ENCODE results near the gene ZNF710. TPM values are rescaled to one million over a fixed set of nuclear protein-coding genes. Genes with fewer than 3 reads are reported as not detected.

The ZNF710 gene
- total RNA-seq, 1 donor from 2014 or later, result 34.7 TPM

DNA sequence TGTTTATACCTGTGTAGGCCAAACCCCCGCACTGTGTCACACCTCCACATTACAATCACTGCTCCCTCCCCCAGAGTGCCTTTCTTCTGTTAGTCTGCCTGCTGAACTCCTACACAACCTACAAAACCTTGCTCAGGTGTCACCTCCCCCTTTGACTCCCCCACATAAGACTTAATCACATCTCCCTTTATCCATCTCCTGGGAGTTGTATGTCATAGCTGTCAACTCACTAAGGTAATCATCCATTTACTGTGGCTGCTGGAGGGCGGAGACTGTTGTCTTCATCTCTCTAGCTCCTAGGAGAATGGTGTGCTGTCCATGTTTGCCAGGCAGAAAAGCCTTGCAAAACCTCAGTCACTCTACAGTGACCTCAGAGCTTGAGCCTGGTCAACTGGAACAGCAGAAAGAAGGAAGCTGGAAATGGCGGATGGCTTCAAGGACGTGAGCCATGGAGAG is 43.8 kb downstream of the ZNF710 start:
- Mint-ChIP-seq H3K4me3 (peak overlapping the region; percentile 29), H3K27me3 (no peaks in the 10 kb centered on the region), H3K27ac (peak overlapping the region; percentile 77), H3K4me1 (ENCODE audit: unreplicated experiment) (peaks cover 50% of the 10 kb centered on the region), H3K36me3 (no peaks in the 10 kb centered on the region), H3K9me3 (no peaks in the 10 kb centered on the region)
- DNase-seq (ENCODE audit: extremely low spot score, unreplicated experiment), result no peak
- no peak for TF ChIP-seq CTCF (conservative IDR thresholded peaks at IDR 0.05)

DNA sequence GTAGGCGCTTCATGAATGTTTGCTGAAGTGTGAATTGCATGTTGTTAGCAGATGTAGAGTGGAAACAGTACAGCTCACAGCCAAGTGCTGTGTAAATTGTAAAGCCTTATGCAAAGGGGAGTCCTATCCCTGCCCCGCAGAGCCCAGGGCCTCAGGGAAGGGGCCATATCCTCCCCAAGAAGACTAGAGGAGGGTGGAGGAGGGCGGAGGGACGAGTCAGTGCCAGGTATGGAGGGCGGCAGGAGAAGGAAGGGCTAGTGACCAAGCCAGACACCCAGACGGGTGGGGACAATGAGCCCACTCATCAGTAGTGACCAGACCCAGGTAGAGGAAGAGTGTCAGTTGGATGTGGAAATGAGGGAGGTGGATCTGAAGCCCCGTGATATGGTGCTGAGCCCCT is 45.2 kb downstream of the ZNF710 start:
- Mint-ChIP-seq H3K27me3 (no peaks in the 10 kb centered on the region), H3K4me1 (ENCODE audit: unreplicated experiment) (peaks cover 42% of the 10 kb centered on the region), H3K9me3 (no peaks in the 10 kb centered on the region), H3K27ac (peak overlapping the region; percentile 73), H3K4me3 (no peak overlapping the region), H3K36me3 (no peaks in the 10 kb centered on the region)
- DNase-seq (ENCODE audit: extremely low spot score, unreplicated experiment), result no peak
- no peak for TF ChIP-seq CTCF (conservative IDR thresholded peaks at IDR 0.05)

GRCh38 chr15:90046911-90047392 is 45.8 kb downstream of the ZNF710 start:
- H3K4me1 Mint-ChIP-seq (ENCODE audit: unreplicated experiment), result peaks cover 44% of the 10 kb centered on the region
- peak overlapping the region; percentile 73 for H3K27ac Mint-ChIP-seq
- H3K4me3 Mint-ChIP-seq, result no peak overlapping the region

DNA sequence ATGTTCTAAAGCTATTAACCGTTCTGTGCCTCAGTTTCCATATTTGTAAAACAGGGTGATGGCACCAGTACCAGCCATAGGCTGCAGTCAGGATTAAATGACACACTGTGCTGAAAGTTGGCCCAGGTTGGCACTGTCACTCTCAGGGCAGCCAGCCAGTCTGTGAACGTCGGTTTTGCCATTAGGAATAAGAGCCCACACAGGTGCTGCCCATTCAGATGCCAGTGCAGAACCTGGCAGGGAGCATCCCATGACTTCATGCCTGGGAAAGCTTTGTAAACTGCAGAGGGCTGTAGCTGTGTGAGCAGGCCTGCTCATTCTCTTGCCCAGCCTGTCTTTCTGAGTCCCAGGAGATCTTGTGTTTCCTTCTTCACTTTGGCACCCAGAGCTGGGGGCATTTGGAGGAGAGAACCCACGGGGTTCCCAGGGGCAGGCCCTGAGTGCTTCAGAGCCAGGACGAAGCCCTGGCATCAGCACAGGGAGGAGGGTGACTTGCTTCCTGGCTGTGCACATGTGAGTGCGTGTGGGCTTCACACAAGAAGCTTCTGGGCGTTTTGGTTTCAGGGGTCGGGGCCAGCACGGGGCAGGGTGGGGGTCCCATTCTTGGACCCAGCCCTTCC is 46.9 kb downstream of the ZNF710 start:
- DNase-seq (ENCODE audit: extremely low spot score, unreplicated experiment), result no peak
- H3K36me3 Mint-ChIP-seq, result no peaks in the 10 kb centered on the region
- TF ChIP-seq CTCF (conservative IDR thresholded peaks at IDR 0.05), result no peak
- H3K27me3 Mint-ChIP-seq, result no peaks in the 10 kb centered on the region
- H3K27ac Mint-ChIP-seq, result no peak overlapping the region
- H3K4me3 Mint-ChIP-seq, result no peak overlapping the region
- peaks cover 48% of the 10 kb centered on the region for H3K4me1 Mint-ChIP-seq (ENCODE audit: unreplicated experiment)
- H3K9me3 Mint-ChIP-seq, result no peaks in the 10 kb centered on the region

More at GRCh38 chr15:90046911-90047392, 45.8 kb downstream of the ZNF710 start:
- Mint-ChIP-seq H3K27me3 (no peaks in the 10 kb centered on the region), H3K36me3 (no peaks in the 10 kb centered on the region), H3K9me3 (no peaks in the 10 kb centered on the region)
- DNase-seq (ENCODE audit: extremely low spot score, unreplicated experiment), result no peak
- no peak for TF ChIP-seq CTCF (conservative IDR thresholded peaks at IDR 0.05)

- DNase-seq (ENCODE audit: extremely low spot score, unreplicated experiment), result no peak
- Mint-ChIP-seq H3K4me1 (ENCODE audit: unreplicated experiment) (peaks cover 46% of the 10 kb centered on the region), H3K9me3 (no peaks in the 10 kb centered on the region), H3K27me3 (no peaks in the 10 kb centered on the region), H3K4me3 (no peak overlapping the region), H3K36me3 (no peaks in the 10 kb centered on the region), H3K27ac (no peak overlapping the region)
- TF ChIP-seq CTCF (conservative IDR thresholded peaks at IDR 0.05), result no peak
Measured at GRCh38 chr15:90049030-90049429, 47.9 kb downstream of the ZNF710 start.
